Stimulated activated naive CD4-positive, alpha-beta T cell (primary cell): Measurements from ENCODE around the gene MOB3A.
"Not testable (repeated sequence)": the region's sequence is repeated elsewhere in the genome, so short reads cannot be mapped to it uniquely, and the experiment has no call there.

Experiments
- DNase-seq, 6 experiments: peaks; one replicate each; lab custom pipeline; 2025; lab: John Stamatoyannopoulos, UW

Gene MOB3A

GRCh38 chr19:2108251-2109016 lies 12.3 kb upstream of the MOB3A start:
- DNase-seq = no peak

DNA sequence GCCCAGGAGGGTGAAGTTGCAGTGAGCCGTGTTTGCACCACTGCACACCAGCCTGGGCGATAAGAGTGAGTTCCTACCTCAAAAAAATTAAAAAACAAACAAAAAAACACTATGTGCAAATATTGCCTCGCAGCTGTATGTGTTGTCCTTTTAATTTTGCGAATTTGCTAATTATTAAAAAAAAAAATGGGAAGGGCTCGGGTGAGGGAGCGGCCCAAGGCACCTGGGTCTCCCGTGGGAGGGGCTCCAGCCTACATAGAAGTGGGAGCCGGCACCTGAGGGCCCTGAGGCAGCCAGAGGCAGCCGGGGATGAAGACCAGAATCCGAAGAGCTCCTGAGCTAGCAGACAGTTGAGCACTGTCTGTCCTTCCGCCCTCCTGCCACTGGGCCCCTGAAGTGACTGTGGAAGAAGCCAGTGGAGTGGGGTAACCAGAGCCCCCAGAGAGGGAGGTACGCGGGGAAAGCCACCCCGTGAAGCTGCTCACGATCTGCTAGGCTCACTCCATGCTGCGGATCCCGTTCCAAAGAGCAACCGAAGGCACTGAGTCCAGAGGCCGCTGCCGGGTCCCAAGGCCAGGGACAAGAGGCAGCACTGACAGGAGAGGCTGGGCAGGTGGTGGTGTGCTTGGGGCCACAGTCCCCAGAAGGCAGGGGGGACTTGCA lies 7.0 kb upstream of the MOB3A start:
- DNase-seq = no peak

GRCh38 chr19:2101417-2102335 lies 5.5 kb upstream of the MOB3A start:
- DNase-seq = no peak

- DNase-seq = no peak
Observed at GRCh38 chr19:2100719-2101061, 4.6 kb upstream of the MOB3A start.

GRCh38 chr19:2099937-2100718 lies 4.0 kb upstream of the MOB3A start:
- DNase-seq = no peak

- DNase-seq = no peak
Observed at GRCh38 chr19:2099054-2099501, 3.0 kb upstream of the MOB3A start.

DNA sequence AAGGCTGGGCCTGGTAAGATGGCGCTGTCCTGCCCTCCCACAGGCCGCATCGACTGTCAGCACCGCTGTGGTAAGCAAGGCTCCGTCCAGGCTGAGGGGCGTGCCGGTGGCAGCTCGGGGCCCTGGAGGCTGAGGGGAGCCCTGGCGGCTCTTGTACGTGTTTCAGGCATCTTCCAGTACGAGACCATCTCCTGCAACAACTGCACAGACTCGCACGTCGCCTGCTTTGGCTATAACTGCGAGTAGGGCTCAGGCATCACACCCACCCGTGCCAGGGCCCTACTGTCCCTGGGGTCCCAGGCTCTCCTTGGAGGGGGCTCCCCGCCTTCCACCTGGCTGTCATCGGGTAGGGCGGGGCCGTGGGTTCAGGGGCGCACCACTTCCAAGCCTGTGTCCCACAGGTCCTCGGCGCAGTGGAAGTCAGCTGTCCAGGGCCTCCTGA lies 1.8 kb upstream of the MOB3A start:
- no peak for DNase-seq

DNA sequence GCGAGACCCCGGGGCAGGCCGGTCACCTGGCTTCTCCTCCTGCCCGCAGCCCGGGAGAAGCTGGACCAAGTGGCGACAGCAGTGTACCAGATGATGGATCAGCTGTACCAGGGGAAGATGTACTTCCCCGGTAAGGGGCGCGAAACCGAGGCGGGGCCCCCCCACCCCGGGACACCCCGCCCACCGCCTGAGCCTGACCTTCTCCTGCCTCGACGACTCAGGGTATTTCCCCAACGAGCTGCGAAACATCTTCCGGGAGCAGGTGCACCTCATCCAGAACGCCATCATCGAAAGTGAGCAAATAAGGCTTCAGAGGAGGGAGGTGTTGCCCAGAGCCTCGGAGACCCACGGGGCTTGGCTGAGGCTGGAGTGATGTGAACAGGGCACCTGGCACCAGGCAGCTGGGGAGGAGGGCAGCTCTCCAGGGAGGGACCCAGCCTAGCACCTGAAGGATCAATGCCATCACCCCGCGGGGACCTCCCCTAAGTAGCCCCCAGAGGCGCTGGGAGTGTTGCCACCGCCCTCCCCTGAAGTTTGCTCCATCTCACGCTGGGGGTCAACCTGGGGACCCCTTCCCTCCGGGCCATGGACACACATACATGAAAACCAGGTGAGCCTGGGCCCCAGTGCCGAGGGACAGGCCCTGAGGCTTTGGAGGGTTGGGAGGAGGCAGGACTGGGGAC lies 1.2 kb upstream of the MOB3A start:
- DNase-seq = peak in 3 of 6 experiments; percentile 43 to 58 (median 53)

DNA sequence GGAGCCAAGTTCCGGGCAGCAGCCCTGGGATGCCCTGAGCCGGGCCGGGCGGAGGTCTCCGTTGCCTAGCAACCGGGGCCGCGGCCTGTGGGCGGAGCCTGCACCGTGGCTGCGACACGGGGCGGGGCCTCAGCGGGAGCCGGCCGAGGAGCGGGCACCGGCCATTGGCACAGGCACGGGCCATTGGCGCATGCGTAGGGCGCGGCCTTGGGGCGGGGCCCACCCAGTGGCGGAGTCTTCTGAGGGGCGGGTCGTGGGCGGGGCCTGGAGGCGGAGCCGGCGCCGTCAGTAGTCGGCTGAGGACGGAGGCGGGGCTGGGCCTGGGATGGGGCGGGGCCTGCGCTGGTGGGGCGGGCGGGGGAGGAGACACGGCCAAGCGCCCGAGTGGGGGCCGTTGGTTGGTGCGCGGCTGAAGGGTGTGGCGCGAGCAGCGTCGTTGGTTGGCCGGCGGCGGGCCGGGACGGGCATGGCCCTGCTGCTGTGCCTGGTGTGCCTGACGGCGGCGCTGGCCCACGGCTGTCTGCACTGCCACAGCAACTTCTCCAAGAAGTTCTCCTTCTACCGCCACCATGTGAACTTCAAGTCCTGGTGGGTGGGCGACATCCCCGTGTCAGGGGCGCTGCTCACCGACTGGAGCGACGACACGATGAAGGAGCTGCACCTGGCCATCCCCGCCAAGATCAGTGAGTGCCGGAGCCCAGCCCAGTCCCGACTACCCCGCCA lies 515 bp upstream of the MOB3A start, which contains the start of gene IZUMO4:
TSS of gene IZUMO4 (plus strand) at position 436 of the 723 bp plus-strand sequence. CDS start at position 467, 31 bp downstream.
- peak; percentile 97 to 100 (median 99) for DNase-seq

DNA sequence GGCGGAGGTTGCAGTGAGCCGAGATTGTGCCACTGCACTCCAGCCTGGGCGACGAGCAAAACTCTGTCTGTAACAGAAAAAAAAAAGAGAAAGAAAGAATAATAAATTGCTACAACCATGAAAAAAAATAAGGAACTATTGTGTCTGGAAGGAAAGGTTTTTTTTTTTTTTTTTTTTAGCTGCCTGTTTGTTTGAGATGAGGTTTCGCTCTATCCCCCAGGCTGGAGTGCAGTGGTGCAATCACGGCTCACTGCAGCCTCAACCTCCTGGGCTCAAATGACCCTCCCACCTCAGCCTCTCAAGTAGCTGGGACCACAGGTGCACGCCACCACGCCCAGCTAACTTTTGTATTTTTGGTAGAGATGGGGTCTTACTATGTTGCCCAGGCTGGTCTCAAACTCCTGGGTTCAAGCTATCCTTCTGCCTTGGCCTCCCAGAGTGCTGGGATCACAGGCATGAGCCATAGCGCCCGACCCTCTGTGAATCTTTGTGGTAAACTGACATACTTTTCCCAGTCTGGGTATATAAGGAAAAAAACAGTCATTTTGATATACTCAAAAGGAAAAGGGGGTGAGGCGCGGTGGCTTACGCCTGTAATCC lies 4.1 kb downstream of the MOB3A start:
- DNase-seq = not testable (repeated sequence)

DNA sequence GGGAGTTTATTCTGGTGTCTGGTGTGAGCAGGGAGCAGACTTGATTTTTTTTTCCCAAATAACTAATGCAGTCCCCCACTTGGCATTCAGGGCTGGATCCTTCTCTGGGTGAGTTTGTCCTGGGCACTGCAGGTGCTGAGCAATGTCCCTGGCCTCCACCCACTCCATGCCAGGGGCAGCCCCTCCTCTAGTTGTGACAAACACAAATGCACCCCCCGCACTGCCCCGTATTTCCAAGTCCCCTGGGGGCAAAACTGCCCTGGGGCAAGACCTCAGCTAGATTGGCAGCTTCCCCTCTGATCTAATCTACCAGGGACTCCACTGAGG lies 6.4 kb downstream of the MOB3A start:
- no peak for DNase-seq

- DNase-seq = no peak
Observed at GRCh38 chr19:2089001-2089711, 7.0 kb downstream of the MOB3A start.

DNA sequence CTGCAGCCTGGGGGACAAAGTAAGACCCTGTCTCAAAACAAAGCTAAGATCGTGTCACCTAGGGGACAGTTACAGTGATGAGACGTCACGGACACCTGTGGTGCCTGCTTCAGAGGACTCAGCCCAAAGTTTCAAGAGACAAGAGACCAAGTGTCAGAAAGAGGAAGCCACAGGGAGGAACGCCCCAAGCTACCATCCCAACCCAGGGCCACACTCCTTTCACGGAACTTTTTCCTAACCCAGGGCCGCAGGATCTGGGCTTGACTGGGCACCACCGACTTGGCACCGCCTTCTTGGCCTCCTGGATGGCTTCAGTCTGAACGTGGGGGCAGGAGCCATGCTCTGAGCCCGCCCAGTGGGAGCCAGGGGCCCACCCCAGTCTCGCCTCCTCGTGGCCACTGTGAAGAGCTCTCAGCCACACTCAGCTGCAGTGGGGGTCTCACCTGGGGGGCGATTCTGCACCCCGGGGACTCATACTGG lies 8.5 kb downstream of the MOB3A start:
- peak in 1 of 6 experiments; percentile 19 for DNase-seq

DNA sequence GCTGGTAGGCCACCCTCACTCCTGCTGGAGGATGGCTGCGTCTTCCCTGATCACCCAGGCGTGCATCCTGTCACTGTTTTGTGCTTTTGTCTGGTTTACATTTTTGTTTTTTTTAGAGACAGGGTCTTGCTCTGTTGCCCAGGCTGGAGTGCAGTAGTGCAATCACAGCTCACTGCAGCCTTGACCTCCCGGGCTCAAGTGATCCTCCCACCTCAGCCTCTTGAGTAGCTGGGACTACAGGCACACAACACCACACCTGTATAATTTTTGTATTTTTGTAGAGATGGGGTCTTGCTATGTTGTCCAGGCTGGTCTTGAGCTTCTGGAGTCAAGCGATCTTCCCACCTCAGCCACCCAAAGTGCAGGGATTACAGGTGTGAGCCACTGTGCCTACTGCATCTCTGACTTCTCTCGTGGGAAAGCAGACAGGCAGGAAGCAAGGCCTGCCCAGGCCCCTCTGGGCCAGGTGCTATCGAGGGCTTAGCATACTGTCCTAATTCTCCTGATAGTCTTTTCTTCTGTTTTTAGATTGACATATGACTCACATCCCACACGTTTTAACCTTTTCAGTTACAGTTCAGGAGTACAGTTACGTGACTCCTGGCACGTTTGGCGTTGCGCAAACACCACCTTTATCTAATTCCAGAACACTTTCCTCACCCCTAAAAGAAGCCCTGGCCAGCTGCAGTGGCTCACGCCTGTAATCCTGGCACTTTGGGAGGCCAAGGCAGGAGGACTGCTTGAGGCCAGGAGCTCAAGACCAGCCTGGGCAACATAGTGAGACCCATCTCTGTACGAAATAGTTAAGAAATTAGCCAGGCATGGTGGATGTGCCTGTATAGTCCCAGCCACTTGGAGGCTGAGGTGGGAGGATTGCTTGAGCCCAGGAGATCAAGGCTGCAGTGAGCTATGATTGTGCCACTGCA lies 9.2 kb downstream of the MOB3A start:
- DNase-seq = peak in 1 of 6 experiments; percentile 24

- DNase-seq = peak; percentile 79 to 95 (median 90)
Observed at GRCh38 chr19:2084993-2085720, 11.0 kb downstream of the MOB3A start.

DNA sequence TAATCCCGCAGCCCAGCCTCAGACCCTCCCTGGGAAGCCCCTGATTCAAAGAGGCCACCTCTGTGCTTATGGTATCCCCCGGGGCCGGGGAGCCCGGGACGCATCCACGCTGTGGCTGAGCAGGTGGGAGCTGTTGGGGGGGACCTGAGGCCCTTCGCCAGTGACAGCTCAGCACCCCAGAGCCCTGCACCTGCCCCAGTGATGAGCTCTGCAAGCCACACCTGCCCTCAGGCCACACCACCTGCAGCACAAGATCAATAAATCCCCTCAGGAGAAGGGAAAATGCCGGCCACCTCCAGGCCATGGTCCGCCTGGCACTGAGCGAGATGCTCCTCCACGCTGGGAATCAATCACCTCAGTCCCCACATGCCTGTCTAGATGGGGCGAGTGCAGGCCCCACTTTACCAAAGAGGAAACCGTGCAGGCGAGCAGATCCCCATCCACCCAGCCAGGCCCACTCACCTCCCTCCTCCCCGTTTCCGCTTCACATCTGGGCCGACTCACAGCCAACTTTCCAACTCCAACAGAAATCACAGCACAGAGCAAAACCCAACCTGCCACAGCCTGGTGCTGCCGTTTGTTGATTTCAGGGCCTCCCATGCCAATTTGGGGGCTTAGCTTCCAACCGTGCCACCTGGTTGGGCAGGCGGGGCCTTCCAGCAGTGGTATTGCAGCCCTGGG lies 12.8 kb downstream of the MOB3A start:
- DNase-seq = peak; percentile 40 to 80 (median 64)
